Measurements from ENCODE around the gene TCIRG1.

Gene TCIRG1

GRCh38 chr11:68008381-68009337 is 30.2 kb upstream of the TCIRG1 start:
- DNase-seq (ENCODE audit: low spot score), result no peak
- in situ Hi-C loops (cut with MboI; ENCODE audit: low pct_unique_long_range_greater_than_20kb, low sequenced_read_pairs, unreplicated experiment), result no loop called here
- no peak for TF ChIP-seq CTCF (IDR thresholded peaks at IDR 0.05; ENCODE audit: extremely low read depth, insufficient read depth, missing control alignments)

GRCh38 chr11:68009391-68010089 is 29.3 kb upstream of the TCIRG1 start:
- DNase-seq (ENCODE audit: low spot score), result no peak
- TF ChIP-seq CTCF (IDR thresholded peaks at IDR 0.05; ENCODE audit: extremely low read depth, insufficient read depth, missing control alignments), result peak; percentile 51
- in situ Hi-C loops (cut with MboI; ENCODE audit: low pct_unique_long_range_greater_than_20kb, low sequenced_read_pairs, unreplicated experiment), result no loop called here

GRCh38 chr11:68010090-68011041 is 28.5 kb upstream of the TCIRG1 start, which contains the start of gene ALDH3B1:
Gene ALDH3B1, plus strand, starts transcription at chr11:68010327. Its CDS starts 4,971 bp downstream, at chr11:68015298.
- no peak for TF ChIP-seq CTCF (IDR thresholded peaks at IDR 0.05; ENCODE audit: extremely low read depth, insufficient read depth, missing control alignments)
- no peak for DNase-seq (ENCODE audit: low spot score)
- in situ Hi-C loops (cut with MboI; ENCODE audit: low pct_unique_long_range_greater_than_20kb, low sequenced_read_pairs, unreplicated experiment), result no loop called here

GRCh38 chr11:68011051-68011943 is 27.5 kb upstream of the TCIRG1 start:
- no peak for DNase-seq (ENCODE audit: low spot score)
- TF ChIP-seq CTCF (IDR thresholded peaks at IDR 0.05; ENCODE audit: extremely low read depth, insufficient read depth, missing control alignments), result no peak
- in situ Hi-C loops (cut with MboI; ENCODE audit: low pct_unique_long_range_greater_than_20kb, low sequenced_read_pairs, unreplicated experiment), result no loop called here

- DNase-seq (ENCODE audit: low spot score), result no peak
- no peak for TF ChIP-seq CTCF (IDR thresholded peaks at IDR 0.05; ENCODE audit: extremely low read depth, insufficient read depth, missing control alignments)
- in situ Hi-C loops (cut with MboI; ENCODE audit: low pct_unique_long_range_greater_than_20kb, low sequenced_read_pairs, unreplicated experiment), result no loop called here
Observed at GRCh38 chr11:68012044-68012842, 26.6 kb upstream of the TCIRG1 start.

Data from GM13977 (cell line).